HT-29 (cell line): Measurements from ENCODE around the gene CMTM6. TPM values are rescaled to one million over a fixed set of nuclear protein-coding genes. Genes with fewer than 3 reads are reported as not detected.
"Not testable (repeated sequence)": the region's sequence is repeated elsewhere in the genome, so short reads cannot be mapped to it uniquely, and the experiment has no call there.

Experiments used
- DNase-seq: peaks from one replicate; pipeline ENCODE4 v3.0.0-alpha.2; 2015; ENCODE audit warnings: low spot score
- total RNA-seq: library from RNA; depleted of rRNA; stranded (reverse); fragments of >200 nt; shearing (Covaris generic); gene quantifications from 2 replicates; pipeline ENCODE4 v1.2.3, GENCODE V29; 2014; rRNA removed

CMTM6 gene, protein sequence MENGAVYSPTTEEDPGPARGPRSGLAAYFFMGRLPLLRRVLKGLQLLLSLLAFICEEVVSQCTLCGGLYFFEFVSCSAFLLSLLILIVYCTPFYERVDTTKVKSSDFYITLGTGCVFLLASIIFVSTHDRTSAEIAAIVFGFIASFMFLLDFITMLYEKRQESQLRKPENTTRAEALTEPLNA
- 38.6 and 44.1 TPM in 2 replicates for total RNA-seq

DNA sequence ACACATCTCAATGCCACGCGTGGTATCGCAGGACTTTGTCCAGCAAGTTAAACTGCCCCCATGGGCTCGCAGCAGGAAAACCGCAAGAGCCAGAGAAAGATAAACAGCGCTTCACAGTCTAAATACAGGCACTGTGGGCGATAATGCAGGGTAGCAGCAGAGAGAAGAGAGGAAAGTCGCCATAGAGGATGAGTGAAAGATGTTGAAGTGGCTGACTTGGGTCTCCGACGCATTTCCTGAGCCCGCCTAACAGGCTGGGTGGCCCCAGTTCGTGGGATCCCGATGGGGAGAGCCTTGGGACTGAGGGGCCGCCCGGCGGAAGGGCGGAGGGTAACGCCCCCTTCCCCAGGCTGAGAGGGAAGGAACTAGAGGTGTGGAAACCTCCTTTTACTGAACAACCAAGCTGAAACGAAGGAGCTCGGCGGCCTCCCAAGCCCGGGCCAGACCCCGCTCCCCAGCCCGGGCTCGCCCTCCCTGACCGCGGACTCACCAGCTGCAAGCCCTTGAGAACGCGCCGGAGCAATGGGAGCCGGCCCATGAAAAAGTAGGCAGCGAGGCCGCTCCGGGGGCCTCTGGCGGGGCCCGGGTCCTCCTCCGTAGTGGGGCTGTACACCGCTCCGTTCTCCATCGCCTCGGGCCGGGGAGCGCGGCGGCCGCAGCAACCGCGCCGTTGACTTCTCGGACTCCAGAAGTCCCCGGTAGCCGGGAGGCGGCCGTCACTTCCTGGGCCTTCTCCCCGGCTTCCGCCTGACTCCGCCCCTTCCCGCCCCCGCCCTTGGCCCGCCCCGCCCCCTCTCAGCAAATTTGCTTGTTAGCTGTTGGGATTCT is at the start of gene CMTM6:
TSS of gene CMTM6 (minus strand) at position 735 of the 828 bp plus-strand sequence. CDS start at position 628, 107 bp downstream.
- peak; percentile 65 for DNase-seq

DNA sequence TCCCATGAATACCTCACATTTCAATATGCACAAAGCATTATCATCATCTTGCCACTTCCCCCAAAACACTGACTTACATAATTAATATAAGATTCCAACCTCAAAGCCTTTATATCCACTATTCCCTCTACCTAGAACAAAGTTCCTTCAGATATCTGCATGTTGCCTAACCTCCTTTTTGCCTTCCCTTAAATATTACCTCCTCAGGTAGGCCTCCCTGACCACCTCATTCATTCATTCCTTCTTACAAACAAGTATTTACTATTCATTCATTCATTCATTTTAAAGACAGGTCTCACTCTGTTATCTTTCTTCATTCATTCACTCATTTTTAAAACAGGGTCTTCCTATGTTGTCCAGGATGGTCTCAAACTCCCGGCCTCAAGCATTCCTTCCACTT is 49.4 kb upstream of the CMTM6 start:
- no peak for DNase-seq

DNA sequence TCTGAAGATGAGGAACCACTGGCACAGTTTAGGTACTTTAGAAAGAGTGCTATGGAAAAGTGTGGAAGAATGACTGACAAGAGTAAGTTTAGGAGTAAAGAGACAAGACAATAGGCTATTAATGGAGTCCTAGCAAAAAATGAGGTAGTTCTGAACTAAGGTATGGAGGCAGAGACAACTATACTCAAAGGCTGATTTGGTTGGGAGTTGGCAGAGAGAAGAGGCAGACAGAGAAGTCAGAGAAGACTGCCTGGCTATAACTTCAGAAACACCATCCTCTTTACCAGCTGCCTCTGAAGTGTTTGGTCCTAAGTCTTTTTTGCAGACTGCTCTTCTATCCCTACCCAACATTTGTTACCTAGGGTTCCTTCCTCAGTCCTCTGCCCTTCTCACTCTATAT is 48.8 kb upstream of the CMTM6 start:
- DNase-seq = no peak

DNA sequence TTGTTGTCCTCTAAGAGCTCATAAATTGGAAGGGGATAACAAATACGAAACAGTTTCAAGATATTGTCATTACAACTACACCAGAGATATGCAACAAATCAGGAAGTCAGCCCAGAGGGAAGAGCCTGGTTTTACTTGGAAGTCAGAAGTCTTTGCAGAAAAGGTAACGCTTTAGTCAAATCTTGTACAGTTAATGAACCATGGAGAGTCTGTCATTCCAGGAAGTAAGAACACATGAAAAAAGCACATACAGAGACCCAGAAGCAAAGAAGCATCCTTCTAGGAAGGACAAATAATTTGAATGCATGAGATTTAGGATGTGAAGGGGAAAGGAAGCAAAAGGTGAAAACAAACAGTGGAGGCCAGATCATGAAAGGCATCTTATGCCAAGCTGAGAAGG is 48.4 kb upstream of the CMTM6 start:
- DNase-seq = no peak

DNA sequence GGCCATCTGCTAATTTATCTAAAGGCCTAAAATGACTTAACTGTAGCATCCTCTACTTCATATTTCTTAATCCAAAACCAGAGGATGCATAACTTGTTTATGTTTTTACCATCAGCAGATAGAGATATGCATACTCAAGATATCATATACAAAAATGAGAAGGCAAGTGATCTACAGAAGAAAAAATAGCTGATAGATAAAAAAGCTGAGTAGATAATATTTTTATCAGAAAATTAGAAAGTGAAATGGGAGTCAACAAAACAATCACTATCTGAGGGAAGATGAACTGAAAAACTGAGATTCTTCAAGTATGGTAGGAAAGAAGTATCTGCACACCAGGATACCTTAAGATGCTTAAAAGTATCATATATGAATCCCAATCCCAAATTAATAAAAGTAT is 42.7 kb upstream of the CMTM6 start:
- no peak for DNase-seq

DNA sequence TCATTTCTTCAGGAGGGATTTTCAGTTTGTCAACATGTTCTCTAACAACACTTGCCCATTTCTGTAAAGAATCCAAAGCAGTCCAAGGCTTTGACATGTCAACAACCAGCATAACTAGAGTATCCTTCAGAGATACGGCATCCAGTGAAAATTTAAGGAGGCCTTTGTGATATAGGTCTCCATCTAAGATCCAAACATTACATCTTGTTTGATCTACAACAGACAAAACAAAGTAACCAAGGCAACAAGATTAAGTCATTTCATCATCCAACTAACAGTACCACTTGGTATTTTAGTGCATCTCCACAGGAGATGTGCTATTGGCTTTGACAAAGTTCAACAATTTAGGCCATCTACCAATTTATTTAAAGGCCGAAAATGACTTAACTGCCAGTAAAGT is 42.2 kb upstream of the CMTM6 start:
- no peak for DNase-seq

DNA sequence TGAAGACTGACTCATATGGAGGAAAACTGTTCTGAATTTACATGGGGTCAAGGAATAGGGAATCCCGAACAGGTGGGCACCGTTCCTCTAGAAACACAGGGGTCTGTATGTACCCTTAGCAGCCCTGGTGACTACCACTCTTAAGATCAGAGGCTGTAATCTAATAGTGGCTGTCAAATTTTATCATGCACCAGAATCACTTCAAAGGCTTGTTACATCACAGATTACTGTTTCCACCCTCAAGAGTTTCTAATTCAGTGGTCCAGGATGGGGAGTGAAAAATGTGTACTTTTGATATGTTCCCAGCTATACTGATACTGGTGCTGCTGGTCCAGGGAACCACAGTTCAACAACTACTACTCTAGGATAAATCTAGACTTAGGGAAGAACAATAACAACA is 40.2 kb upstream of the CMTM6 start:
- DNase-seq = no peak

DNA sequence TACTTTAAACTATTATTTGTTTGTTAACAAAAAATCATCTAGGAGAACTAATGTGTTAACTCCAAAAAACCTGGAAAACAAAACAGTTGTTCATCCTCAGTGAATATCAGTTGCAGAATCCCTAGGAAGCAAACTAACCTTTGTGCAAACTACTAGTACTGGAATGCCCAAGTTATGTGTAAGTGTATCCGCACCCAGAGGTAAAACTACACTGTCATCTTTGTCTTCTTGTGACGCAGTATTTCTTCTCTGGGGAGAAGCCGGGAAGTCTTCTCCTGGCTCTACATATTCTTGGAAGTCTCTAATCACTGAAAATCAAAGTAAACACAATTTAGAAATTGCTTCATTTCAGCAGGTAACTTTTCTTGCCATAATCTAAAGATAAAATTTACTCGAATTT is 38.2 kb upstream of the CMTM6 start:
- no peak for DNase-seq

DNA sequence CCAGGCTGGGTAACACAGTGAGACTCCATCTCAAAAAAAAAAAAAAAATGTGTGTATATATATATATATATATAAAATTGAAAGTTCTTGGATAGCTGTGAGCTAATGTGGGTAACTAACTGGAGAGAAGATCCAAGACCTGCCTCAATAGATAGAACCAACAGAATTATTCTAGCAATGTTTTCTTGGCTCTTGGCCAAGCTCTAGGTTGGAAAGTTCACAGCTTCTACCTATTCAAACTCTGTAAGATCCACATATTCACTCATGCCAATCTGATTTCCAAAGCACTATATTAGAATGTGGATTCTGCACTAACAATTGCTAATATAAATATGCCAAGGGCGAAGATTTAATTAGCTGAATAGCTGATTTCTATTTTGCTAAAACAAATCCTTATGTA is 29.8 kb upstream of the CMTM6 start:
- DNase-seq = no peak

DNA sequence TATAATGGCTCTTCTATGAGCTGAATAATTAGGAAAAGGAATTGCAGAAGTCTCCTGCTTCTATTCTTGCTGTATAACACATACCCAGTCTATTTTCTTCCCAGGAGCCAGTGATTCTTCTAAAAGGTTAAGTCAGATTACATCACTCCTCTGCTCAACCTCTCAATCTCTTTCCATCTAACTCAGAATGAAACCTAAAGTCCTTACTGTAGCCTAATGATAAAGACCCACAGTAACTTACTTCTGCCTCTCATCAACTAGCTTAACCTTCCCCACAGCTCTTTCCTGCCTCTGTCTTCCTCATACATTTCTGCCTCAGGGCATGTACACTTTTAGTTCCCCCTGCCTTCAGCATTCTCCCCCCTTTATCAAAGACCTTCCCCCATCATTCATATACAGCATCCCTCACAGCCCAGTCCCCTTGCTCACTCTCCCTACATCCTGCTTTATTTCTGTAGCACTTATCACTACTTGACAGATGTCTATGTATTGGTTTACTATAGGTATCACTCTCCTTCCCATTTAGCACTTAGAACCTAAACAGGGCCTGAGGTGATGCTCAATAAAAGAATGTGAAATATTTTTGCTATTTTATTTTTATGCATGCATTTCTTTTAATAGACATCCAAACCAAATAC is 28.5 kb upstream of the CMTM6 start:
- DNase-seq = no peak

DNA sequence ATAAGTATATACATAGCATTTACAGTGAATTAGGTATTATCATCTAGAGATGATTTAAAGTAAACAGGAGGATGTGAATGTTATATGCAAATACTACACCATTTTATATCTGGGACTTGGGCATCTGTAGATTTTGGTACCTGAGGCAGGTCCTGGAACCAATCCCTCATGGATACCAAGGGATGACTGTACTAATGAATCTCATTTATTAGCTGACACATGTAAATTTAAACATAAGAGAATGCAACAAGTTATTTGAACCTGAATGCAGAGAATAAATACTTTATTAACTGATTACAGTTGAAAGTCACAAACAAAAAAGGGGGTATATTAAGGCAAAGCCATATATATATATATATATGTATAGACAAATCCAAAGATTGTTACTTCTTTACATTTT is 23.1 kb upstream of the CMTM6 start:
- no peak for DNase-seq

DNA sequence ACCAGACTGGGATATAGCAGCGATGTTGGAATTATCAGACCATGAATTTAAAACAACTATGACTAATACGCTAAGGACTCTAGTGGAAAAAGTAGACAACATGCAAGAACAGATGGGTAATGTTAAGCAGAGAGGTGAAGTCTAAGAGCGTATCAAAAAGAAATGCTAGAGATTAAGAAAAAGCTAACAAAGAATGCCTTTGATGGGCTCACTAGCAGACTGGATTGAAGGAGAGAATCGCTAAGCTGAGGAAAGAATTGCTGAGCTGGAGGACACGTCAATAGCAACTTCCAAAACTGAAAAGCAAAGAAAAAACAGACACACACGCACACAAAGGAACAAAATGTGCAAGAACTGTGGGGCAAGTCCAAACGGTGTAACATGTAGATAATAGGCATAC is 20.0 kb upstream of the CMTM6 start:
- DNase-seq = no peak

DNA sequence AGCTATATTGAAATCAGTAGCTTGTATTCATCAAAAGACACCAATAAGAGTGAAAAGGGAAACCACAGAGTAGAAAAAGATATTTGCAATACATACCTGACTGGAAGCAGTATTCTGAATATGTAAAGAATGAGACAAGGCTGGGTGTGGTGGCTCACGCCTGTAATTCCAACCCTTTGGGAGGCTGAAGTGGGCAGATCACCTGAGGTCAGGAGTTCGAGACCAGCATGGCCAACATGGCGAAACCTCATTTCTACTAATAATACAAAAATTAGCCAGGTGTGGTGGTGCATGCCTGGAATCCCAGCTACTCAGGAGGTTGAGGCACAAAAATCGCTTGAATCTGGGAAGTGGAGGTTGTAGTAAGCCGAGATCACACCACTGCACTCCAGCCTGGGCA is 16.3 kb upstream of the CMTM6 start:
- DNase-seq = not testable (repeated sequence)

DNA sequence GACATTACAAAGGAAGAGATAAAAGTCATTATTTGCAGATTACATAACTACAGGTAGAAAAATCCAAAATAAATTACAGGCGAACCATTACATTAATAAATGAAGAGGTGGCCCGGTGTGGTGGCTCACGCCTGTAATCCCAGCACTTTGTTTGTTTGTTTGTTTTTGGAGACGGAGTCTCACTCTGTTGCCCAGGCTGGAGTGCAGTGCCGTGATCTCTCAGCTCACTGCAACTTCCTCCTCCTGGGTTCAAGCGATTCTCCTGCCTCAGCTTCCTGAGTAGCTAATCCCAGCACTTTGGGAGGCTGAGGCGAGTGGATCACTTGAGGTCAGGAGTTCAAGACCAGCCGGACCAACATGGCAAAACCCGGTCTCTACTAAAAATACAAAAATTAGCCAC is 14.1 kb upstream of the CMTM6 start:
- DNase-seq = not testable (repeated sequence)

DNA sequence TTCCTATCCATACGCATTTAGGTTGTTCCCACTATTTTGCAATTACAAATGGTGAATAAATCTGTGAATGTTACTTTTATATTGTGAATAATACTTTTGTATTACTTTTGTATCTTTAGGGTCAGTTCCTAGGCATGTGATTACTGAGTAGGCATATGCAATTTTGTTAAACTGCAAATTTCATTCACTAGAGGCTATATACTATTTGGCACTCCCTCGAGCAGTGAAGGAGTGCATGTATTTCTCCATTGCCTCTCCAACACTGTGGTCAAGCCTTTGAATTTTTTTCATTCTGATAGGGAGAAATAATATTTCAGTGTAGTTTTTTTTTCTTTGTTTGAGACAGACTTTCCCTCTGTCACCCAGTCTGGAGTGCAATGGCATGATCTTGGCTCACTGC is 8.4 kb upstream of the CMTM6 start:
- no peak for DNase-seq

DNA sequence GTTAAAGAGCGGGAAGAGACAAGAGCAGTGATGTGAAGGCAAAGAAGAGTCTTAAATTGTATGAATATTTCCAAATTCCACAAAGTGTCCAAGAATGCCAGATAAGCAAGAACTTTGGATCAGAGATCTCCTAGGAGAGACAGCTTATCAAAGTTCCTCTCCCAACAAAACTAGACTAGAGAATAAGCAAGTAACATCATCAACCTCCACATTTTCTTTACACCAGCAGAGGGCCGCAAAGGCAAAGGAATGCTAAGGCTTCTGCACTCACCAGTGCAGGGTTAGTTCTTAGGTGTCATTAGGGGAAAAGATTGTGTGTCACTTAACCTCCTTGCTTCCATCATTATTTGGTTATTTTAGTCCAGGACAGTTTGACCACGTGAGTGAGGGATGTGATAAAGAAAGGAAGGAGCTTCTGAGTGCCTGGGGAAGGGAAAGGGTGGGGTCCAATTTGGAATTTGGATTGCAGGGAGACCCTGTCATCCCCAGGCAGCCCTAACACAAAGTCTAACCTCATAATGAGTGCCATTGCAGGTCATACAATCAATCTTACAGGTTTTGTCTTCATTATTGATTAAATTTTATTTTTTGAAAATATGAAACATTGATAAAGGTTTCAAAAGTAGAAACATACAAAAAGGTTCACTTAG is 7.5 kb upstream of the CMTM6 start:
- DNase-seq = peak; percentile 75

DNA sequence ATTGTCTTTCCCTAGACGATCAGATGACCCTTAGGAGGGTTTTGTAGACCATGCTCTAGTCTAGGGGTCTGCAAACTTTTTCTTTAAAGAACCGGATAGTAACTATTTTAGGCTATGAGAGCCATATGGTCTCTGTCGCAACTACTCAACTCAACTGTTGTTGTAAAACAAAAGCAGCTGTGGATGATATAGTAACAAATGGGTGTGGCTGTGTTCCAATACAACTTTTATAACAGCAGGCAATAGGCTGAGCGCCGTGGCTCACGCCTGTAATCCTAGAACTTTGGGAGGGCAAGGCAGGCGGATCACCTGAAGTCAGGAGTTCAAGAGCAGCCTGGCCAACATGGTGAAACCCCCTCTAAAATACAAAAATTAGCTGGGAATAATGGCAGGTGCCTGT is 6.1 kb upstream of the CMTM6 start:
- DNase-seq = no peak

DNA sequence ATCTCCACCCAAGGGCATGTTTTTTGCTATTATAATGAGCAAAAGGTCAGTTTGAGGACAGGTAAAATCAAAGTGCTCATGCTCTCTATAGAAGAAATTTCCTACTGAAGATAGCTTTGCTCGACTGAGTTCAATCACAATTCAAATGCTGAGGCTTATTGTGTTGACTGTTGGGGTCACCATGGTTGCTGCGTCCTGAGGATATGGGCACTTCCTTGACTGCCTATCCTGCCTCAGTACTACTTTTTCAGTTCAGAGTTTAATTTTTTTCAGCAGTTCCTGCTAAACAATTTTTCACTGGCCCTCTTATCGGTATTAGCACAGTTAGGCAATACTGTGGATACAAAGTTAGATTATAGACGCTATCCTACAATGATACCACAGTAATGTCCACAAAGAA is 3.8 kb upstream of the CMTM6 start:
- no peak for DNase-seq

DNA sequence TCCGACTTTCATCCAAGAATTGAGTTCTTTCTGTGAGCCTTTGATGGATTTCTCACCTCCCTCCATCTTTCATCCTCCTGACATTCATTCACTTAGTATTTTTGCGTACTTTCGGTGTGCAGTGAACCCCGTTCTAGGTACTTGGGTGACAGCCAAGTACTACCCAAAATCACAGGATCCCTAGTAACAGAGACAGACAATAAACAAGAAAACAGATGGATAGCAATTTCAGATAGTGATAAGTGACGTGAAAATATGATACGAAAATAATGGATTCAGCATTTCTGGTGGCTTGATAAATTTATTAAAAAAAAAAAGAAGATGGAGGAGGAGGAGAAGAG is 264 bp upstream of the CMTM6 start:
- DNase-seq = no peak

DNA sequence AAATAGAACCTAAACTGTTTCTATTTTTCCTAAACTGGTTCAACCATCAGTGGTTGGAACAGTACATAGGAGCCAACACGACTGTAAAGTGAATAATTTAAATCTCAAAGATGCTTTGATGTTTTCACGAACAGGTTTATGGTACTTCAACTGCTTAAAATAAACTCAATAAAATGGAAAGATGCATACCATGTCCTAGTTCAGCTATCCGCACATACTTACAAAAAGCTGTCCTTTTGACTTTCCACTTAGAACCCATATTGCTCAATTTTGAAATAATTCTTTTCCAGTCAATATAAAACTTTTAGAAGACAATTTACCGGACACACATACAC is 902 bp downstream of the CMTM6 start:
- DNase-seq = peak; percentile 4

DNA sequence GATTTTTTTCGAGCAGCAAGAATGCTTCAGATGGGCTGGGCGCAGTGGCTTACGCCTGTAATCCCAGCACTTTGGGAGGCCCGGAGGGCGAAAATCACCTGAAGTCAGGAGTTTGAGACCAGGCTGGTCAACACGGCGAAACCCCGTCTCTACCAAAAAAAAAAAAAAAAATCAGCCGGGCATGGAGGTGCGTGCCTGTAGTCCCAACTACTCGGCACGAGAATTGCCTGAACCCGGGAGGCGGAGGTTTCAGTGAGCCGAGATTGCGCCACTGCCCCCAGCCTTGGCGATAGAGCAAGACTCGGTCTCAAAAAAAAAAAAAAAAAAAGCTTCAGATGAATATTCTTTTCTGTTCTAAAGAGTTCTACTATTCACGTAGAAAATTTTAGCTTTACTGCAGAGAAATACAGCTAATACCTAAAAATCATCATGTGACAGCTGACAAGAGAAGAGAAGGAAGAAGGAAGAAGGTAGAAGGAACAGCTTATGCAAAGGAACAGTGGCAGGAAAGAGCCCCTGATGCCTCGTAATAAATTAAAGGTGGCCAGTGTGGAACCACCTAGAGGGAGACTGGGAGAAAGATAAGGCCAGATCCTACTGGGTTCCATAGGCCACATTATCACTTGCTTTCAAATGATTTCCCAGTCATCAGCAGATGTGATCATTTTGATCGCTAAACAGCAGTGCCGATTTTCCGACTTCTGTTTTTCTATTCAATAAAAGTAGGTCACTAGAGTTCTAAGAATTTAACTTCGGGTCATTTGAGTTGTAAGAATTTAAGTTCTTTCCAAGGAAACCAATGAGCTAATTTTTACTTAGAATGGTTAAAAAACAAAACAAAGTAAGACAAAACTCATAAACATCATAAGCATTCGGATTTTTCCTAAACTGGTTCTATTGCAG is 1.5 kb downstream of the CMTM6 start:
- no peak for DNase-seq

DNA sequence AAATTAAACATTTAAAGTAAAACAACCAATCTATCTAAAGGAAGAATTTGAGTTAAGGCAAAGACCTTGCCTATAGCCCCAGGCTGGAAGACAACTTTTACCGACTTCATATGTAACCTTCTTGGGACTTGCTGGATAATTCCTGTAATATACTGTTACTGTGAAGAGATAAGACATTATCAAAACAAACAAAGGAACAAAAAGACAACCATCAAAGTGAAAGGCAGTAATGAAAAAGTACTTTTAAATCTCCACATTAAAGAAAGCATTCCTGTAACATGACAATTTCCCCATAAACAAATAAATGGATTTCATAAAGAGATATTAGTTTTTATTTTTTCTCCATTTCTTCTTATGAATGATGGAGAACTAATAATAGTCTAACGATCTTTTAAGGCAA is 2.4 kb downstream of the CMTM6 start:
- no peak for DNase-seq
